ENCODE data around the gene DNAAF5.

DNAAF5 gene

DNA sequence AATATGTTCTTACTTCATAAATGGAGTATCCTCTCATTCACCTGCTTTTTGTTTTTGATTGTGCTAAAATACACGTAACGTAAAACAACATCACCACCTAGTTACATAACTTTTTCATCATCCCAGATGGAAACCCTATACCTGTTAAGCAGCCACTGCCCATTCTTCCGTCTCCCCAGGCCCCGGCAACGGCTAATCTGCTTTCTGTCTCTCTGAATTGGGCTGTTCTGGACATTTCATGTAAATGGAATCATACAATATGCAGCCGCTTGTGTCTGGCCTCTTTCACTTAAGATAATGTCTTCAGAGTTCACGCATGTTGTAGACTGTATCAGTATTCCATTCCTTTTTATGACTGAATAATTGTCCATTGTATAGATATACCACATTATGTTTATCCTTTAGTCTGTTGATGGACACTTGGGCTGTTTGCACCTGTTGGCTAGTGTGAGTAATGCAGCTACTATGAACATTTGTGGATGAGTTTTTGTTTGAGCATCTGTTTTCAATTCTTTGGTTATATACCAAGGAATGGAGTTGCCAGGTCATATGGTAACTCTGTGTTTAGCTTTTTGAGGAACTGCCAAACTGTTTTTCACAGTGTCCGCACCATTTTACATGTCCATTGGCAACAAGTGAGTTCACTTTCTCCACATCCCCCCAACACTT is 91.7 kb downstream of the DNAAF5 start:
- no peak for DNase-seq

DNA sequence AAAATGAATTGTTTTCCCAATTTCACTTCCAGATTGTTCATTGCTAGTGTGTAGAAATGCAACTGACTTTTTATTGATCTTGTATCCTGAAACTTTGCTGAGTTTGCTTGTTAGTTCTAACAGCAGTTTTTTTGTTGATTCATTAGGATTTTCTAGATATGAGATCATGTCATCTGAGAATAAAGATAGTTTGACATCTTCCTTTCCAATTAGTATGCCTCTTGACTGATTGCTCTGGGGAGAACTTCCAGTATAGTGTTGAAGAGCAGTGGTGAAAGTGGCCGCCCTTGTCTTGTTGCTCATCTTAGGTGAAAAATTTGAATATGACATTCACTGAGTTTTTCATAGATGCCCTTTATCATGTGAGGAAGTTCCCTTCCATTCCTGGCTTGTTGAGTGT is 93.8 kb downstream of the DNAAF5 start:
- DNase-seq, result no peak

DNA sequence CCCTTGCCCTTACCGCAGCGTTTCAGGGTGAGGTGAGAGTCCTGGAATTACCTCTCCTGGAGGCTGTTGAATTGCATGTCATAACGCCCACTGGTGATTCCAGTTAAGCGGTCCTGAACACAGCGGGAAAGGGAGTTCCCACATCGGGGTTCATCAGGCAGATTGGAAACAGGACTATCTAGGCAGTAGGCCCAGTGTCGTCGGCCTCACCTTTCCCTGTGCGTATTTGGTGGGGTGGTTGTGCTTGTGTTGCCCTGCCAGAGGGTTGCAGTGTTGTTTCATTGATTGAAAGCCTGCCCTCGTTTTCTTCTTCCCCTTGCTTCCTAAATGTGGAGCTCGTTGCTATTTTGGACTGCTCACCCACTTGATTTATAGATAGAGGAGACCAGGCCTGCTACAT is 95.2 kb downstream of the DNAAF5 start:
- no peak for DNase-seq

DNA sequence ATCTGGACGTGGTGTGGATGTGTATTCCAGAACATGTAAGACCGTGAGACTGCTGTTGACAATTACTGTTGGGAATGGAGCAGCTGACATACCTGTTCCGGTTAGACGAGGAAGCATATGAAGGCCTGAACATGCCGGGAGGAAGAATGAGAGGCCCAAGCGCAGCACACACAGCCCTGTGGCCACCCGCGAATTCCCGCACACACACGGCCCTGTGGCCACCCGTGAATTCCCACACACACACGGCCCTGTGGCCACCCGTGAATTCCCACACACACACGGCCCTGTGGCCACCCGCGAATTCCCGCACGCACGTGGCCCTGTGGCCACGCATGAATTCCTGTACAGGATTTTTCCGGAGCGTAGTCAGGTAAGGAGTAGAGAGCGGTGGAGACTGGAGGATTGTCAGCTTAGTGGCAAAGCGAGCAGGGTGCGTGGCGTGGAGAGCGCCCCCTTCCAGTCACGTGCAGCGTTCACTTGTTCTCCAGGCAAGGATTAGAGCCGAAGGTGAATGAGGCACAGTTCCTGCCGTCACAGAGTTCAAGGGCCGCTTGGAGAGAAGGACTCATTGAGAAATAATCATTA is 96.3 kb downstream of the DNAAF5 start:
- no peak for DNase-seq

DNA sequence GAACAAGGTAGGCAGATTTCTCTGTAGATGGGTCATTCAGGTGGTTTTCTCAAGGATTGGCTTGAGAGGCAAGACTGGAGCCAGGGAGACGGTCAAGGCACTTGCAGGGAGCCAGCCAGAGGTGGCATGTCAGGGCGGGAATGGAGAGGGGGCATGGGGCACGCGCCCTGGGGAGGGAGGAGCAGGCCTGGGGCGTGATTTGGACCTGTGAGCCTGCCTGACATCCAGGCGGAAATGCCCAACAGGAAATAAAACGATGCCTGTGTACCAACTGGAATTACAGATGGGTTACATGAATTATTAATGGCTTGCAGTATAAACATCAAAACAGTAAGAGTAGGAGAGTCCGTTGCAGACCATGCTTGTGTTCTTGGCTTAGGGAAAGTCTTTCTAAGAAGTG is 97.2 kb downstream of the DNAAF5 start:
- no peak for DNase-seq

DNA sequence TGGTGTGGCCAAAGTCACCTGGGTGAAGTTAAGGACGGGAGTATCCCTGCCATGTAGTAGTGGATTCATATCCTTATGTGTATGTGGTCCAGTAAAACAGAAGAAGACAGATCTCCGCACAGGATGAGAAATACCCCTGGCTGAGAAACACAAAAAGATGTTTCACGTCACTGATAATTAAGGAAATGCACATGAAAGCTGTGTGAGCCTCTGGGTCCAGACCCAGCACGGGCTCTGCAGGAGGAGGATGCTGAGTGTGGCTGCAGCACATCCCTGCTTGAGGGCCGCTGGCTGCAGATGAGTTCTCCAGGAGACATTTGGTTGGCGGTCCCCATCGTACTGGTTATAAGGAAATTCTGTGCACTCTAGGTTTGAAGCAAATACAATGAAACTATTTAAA is 97.6 kb downstream of the DNAAF5 start:
- no peak for DNase-seq

DNA sequence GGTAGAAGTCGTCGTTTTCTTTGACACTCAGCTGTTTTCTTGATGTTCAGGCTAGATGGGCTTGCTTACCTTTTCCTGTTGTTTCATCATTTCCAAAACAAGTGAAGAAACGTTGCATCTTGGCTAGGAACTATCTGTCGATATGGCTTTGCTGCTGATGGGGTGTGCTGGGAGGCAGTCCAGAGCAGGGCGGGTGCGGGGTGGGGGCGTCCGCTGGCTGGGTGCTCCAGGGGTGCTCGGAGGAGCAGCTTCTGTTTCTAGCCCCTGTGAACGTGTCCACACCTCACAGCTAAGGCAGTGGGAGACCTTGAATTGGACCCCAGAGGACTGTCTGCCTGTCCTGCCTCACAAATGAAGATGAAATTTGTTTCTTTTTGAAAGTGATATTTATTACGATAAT is 98.2 kb downstream of the DNAAF5 start:
- DNase-seq, result no peak

DNA sequence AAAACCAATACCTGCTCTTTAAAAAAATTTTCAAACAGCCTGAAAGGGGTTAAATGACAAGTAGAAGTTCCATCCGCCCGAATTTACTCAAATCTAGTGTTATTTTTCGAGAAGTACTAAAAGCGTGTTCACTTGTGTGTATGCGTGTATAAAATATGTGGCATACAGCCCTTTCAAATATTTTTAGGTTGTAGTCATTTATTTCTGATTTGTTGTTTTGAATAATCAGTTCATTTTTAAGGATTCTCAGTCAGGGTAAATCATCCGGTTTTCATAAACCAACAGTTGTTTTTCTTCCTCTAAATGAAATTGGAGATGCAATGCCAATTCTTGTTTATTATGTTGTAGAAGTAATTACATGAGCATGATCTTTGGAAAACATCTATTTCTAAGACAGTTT is 98.9 kb downstream of the DNAAF5 start:
- no peak for DNase-seq

DNA sequence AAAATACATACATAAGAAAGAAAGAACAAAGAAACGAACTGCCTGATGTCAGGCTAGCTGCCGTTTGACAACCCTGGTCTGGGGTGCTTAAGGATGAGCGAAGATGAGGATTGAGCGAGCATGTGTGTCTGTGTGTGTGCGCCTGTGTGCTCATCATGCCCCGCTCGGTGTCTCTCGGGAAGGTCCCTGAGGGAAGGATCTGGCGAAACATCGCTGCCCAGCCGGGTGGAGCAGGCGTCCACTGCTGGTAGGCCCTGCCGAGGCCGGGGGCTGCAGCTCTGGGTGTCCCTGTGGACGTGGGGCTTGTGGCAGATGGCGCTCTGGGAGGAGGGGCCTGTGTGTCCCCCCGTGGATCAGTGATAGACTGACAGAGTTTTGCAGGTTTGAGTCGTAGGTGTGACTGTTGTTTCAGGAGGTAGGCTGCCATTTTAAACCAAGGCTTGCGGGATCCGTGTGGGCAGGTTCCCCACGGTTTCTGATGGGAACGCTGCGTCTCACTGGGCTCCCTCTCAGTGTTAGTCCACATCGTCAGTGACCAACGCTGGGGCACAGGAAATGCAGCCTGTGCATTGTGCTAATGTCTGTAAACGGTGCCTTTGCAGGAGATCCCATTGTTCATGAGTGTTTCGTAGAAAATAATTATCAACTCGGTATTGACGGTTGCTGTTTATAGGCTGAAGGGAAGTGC is 99.9 kb downstream of the DNAAF5 start:
- DNase-seq, result no peak

DNA sequence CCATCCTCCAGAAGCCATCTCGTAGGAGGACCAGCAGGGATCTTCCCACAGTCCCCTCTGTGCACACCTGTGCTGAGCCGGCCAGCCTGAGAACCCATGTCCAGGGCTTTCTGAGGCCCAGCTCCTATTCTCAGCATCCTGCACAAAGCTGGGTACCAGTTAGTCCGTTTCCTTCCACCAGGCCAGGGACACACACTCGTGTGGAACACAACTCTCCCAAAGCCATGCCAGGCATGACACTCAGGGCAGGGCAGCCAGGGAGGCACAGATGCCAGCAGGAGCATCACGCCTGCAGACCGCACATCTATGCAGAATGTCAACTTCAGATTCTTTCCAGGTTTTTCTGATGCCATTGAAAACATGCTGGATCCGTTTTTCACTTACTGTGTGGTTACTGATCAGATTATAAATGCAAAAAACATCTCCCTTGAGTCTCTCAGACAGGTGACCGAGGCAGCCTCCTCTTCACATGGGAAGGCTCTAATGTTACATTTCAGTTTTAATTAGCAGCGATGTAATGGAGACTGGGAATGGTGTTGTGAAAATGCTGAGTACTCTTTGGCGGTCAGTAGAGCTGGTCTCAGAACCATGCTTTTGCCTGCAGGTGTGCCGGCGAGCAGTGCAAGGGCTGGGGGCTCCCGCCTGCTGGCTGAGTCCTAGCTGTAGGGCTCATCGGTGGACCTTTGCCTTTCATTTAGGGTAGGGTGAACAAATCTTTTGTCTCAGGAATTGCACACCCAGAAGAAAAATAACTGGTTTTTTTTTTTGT is 102.5 kb downstream of the DNAAF5 start:
- DNase-seq, result no peak

DNA sequence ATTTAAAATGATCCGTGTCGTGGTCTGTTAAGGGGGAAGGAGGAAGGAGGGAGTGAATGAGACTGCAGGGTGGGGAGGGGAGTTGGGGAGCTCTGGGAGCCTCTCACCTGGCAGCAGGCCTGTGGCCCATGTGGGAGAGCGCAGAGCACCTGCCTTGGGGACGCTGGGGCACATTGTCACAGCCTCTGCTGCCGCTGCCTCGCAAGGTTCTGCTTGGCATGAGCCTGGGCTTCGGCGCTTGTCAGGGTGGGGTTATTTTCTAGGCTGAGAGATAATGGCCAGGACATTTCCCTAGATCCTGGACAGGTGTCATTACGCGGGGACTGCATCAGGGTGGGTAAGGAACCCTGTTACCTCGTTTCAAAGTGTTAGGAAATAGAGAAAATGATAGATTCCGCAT is 103.6 kb downstream of the DNAAF5 start:
- no peak for DNase-seq

DNA sequence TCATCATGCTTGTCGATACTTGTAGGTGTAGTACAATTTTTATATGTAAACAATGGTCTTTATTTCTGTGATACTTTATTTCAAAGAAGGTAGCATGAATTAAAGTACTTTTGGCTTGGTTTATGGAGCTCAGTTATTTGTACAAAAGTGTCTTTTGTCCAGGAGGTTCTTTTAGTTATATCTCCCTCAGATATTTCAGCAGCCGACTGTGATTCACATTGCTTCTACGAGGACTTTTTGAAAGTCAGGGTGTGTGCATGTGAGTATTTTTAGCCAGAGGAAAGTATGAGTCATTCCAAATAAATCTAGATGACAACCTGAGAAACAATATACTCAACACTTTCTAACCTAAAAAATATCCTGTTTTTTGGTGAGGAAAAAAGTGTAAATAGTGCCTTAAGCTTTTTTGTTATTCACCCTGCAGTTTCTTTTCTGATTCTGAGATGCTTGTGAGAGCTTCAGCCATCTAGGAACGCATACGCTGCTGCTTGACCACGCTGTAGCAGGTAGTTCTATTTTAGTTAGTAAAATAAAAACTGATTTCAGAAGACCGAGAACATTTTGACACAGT is 105.2 kb downstream of the DNAAF5 start:
- DNase-seq, result no peak

DNA sequence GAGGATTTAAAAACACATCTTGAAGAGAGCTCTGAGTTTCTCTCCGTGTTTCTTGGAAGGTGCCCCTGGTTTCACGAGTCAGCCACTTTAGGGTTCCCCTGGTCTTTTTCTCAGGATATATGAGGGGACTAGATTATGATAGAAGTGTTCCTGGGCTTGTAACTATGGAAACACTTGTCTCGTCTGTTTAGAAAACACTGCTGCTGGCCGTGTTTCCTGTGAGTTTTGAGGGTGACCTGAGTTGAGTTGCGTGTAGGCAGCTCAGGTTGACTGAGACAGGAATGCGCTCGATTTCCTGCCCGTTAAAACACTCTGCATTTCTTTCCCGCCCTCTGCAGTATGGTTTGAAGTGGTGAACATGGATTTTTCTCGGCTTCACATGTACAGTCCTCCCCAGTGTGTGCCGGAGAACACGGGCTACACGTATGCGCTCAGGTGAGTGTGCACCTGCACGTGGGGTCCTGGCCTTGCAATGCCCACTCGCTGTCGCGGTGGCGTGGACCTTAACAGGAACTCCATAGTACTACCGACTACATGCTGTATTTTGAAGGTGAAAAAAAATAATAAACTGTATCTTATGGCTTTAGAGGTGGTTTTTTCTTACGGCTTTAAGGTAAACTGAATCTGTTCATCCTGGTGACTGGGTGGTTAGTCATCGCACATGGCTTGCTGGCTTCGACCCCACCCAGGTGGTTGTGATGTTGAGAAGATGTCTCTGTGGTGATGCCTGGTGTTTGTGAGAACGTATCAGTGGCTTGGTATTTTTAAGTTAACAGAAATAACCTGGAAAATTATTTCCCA is 105.9 kb downstream of the DNAAF5 start, which contains the start of gene SUN1:
TSS of gene SUN1 (plus strand) at position 310 of the 801 bp plus-strand sequence. CDS start at position 359, 49 bp downstream.
- no peak for DNase-seq

DNA sequence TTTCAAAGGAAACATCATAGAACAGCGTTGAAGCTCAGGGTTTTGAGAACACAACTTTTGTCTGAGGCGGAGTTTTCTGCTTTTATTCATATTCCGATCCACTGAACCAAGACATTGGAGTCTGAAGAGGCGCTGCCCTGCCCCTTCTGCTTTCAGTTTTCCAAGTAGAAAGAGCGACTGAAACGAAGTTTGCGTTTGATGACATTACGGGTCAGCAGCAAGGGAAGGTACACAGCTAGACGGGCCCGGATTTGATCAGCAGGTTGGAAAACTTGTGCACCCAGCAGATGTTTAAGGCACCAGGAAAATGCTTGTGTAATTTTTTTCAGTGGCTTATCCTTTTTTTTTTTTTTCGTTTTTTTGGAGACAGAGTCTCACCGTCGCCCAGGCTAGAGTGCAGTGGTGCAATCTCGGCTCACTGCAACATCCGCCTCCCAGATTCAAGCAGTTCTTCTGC is 106.5 kb downstream of the DNAAF5 start:
- no peak for DNase-seq

DNA sequence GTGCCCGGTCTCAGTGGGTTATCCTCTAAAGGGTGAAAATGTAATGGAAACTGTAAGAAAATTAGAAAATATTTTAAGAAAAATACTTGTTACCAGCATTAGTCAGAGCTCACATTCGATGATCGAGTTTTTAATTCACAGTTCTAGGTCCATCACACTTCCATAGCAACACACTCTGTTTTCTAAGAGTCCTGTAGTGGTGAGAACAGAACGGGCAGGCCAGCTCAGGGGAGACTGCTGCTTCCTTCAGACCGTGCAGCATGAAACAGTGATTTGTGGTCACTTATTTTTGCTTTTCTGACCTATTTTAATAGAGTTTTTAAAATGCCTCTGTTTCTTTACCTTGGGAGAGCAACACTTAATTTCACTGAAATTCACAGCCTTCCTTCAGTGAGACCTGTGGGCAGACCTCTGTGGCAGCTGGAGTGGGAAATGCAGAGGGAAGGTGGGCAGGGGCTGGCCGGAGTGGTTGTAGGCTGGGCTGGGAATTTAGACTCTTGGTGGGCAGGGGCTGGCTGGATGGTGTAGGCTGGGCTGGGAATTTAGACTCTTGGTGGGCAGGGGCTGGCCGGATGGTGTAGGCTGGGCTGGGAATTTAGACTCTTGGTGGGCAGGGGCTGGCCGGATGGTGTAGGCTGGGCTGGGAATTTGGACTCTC is 107.2 kb downstream of the DNAAF5 start:
- DNase-seq, result no peak

DNA sequence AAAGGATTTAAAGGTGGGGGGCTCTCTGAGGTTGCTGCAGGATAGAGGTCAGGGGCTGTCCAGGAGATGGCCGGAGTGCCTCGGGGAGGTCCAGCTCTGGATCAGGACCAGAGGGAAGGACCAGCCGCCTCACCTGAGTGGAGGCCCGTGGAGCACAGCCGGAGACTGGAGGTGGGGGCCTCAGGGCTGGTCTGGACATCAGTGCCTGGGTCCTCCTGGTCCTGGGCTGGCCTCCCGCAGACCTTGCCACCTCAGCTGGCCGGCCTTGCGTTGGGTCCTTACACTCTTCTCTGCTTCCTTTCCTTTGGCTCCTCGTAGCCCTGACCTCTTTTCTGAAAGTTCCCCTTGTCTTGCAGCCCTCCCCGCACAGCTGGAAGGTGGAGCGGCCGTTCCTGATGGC is 107.8 kb downstream of the DNAAF5 start:
- DNase-seq, result no peak

DNA sequence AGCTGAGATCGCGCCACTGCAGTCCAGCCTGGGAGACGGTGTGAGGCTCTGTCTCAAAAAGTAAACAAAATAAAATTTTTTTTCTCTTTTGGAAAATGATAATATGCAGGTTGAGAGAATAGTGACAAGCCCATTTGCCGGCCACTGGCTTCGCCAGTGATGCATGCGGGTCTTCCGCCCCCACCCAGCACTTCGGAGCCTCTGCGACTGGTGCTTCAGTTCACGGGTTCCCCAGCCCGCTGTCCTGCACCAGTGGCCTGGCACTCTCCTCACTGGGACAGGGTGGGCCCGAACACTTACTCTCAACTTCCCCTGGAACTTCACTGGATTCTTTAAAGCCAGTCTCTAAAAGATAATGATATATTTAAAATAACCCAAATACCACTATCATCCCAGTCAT is 108.5 kb downstream of the DNAAF5 start:
- DNase-seq, result no peak

DNA sequence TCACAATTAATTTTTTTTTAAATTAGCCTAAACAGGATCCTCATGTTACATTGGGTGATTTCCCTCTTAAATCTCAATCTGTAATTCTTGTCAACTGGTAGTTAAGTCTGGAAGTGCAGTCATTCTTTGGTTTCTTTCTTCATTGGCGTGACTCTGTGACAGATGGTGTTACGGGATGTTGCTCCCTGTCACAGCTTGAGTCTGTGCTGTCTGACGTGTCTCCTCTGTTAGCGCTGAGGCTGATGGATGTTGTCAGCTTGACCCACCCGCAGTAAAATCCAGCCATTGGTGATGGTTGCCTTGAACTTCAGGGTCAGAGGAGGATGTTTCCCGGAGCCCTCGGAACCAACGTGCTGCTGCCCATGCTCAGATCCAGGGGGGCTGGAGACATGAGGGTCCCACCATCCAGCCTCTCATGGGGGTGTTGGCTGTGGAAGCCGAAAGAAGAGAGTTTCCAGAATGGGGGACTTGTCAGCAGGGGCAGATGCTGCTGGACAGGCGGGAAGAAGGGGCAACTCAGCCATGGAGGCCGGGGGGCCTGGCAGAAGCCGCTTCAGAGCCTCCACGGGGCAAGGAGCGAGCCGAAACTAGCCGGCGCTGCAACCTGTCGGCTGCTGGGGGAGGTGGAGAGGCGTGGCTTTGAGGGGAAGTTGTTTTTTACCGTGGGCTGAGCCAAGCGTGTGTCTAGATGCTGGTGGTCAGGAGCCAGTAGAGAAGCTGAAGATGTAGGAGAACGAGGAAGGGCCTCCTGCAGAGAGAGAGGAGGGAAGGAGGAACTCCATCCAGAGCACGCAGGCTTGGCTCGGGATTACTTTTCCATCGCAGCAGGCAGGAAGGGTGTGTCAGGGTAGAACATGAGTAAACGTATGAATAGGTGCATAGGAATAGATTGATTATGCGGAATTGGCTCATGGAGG is 109.2 kb downstream of the DNAAF5 start:
- no peak for DNase-seq
